Astrocyte of the cerebellum (primary cell): ENCODE data around the gene SSTR1.

ENCODE experiments used
- DNase-seq: peaks from one replicate; pipeline ENCODE4 v3.0.0-alpha.2; 2011; ENCODE audit warnings: low read depth
- H3K4me3 ChIP-seq: 2 replicates; pipeline ENCODE4 v1.5.1; 2011; ENCODE audit warnings: mild to moderate bottlenecking, low read depth, low read length, moderate library complexity
- in situ Hi-C: cut with HindIII; loops from 2 replicates; pipeline ENCODE4 v1.10.0; 2017; ENCODE audit warnings: low sequenced_read_pairs
- TF ChIP-seq, protein P1 (sequence below): IDR thresholded peaks from 2 replicates; pipeline ENCODE4 v1.5.1; 2012; ENCODE audit warnings: low read length, low read depth, moderate library complexity, mild to moderate bottlenecking; ENCODE audit errors: missing control alignments

The SSTR1 gene, protein sequence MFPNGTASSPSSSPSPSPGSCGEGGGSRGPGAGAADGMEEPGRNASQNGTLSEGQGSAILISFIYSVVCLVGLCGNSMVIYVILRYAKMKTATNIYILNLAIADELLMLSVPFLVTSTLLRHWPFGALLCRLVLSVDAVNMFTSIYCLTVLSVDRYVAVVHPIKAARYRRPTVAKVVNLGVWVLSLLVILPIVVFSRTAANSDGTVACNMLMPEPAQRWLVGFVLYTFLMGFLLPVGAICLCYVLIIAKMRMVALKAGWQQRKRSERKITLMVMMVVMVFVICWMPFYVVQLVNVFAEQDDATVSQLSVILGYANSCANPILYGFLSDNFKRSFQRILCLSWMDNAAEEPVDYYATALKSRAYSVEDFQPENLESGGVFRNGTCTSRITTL

DNA sequence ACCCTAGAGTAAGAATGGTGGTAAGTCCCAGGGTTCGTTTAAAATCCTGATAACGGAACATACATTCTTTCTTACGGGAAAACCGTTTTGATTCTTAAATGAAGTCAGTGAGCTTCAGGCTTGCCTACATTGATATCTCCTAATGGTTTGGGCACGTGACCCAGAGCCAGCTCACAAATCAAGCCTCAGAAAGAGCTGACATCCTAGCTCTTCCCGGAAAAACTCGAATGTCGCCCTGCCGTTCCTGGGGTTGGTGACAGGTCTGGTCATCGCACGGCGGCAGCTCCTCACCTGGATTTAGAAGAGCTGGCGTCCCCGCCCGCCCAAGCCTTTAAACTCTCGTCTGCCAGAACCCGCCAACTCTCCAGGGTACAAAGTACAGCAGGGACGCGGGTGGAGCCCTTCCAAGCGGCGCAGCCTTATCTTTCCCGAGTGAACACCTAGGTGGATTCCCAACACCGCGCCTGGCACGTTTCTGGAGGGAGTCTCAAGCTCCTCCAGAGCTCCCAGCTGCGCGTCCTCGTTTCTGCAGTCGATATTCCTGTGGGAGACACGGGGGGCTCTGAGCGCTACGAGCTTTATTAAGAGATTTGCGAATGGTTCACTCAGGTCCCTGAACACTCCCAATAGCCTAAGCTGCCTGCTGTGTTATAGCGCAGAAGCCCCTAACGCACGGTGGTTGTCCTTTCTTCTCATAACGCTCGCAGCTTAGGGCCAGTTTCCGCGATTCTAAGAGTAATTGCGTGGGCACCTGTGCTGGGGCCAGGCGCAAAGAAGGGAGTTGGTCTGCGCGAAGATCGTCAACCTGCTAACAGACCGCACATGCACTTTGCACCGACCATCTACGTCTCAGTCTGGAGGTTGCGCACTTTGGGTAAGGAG lies at the start of gene SSTR1:
SSTR1 (plus strand) TSS at position 169 of the 882 bp plus-strand sequence. CDS start 1,486 bp downstream, outside the sequence.
- TF ChIP-seq, protein P1, sequence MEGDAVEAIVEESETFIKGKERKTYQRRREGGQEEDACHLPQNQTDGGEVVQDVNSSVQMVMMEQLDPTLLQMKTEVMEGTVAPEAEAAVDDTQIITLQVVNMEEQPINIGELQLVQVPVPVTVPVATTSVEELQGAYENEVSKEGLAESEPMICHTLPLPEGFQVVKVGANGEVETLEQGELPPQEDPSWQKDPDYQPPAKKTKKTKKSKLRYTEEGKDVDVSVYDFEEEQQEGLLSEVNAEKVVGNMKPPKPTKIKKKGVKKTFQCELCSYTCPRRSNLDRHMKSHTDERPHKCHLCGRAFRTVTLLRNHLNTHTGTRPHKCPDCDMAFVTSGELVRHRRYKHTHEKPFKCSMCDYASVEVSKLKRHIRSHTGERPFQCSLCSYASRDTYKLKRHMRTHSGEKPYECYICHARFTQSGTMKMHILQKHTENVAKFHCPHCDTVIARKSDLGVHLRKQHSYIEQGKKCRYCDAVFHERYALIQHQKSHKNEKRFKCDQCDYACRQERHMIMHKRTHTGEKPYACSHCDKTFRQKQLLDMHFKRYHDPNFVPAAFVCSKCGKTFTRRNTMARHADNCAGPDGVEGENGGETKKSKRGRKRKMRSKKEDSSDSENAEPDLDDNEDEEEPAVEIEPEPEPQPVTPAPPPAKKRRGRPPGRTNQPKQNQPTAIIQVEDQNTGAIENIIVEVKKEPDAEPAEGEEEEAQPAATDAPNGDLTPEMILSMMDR, result no peak
- in situ Hi-C loops, result no loop called here
- DNase-seq, result no peak
- peak within 1 kb of the TSS; percentile 41 for H3K4me3 ChIP-seq

DNA sequence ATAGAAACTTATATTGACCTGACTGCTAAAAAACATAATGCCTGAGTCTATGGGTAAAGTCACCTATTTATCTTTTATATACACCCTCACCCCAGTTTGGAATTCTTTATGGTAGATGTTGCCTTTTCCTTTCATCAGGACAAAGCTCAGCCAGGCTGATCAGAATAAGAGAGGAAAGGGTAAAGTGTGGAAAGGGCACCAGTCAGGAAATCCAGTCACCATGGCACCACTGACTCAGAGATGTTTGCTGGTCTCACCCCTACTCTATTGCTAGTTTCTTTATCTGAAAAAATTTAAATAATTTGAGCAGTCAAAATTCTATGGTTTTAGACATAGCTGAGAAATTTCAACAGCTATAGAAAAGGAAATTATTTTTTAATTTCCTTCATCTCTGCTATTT lies 49.2 kb upstream of the SSTR1 start:
- H3K4me3 ChIP-seq, result no peak overlapping the region
- no peak for DNase-seq
- TF ChIP-seq, protein P1, result no peak
- in situ Hi-C loops, result no loop called here

DNA sequence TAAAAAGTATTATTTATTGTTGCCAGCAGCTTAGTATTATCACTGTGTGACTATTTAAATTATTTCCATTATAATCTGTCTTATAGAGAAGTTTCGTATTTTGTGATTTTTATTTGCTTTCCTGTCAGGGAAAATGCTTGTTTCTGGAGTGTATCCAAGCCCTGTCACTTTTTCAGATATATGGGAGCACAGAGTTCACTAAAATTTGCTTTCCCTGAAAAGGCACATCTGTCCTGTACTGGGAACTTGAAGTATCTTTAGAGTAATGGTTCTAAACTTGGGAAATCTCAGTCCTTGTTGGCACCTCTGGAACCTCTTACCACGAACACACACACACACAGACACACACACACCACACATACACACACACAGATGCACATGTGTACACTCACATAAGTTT lies 39.3 kb upstream of the SSTR1 start:
- no peak overlapping the region for H3K4me3 ChIP-seq
- in situ Hi-C loops, result no loop called here
- no peak for DNase-seq
- TF ChIP-seq, protein P1, result no peak

DNA sequence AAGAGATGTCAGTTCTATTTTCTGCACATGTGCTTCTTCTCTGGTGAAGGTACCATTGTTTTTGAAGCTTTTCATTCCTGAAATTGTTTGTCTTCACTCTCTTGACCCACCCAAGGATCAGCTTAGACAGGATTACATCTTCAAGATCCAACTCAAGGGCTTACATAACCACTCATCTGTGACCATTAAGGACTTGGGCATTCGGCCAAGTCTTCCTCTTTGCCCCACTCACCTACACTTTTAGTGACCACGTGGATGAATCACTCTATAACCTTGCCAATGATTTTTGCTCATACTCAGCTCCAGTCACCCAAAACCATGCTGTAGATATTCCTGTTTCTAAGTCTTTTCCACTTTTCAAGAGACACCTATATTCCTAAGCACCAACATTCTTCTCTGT lies 36.5 kb upstream of the SSTR1 start:
- TF ChIP-seq, protein P1, result no peak
- no peak overlapping the region for H3K4me3 ChIP-seq
- peak; percentile 16 for DNase-seq
- in situ Hi-C loops, result no loop called here

DNA sequence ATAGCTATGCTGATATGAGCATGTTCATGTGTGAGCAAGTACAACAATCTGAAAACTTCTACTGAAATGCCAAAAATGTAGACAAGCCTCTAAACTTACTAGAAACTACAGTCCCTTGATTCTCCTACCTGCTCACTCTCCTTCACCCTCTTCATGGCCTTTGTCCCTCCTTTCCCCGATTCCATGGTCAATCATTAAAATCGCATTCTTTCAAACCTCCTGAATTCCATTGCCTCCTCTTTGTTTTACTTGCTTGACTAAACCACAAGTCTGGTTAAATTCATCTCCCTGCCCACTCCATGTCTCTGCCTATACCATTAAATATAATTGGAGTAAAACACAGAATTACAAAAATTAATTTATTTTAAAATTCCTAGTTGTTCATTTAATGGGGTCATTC lies 33.0 kb upstream of the SSTR1 start:
- TF ChIP-seq, protein P1, result no peak
- DNase-seq, result no peak
- H3K4me3 ChIP-seq, result no peak overlapping the region
- in situ Hi-C loops, result no loop called here

DNA sequence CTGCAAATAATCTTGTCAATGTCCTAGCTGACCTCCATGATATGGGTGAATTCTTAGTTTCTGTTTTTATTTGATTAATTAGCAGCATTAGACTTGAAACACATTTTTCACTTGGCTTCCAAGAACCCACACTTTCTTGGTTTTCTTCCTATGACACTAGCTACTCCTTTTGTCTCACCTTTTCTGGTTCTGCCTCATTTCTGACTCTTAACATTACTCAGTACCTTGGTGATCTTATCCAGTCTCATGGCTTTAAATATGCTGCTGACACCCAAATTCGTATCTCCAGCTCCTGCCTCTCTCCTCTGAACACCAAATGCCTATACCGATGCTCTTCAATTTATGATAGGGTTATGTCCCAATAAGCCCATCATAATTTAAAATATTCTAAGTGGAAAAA lies 32.0 kb upstream of the SSTR1 start:
- in situ Hi-C loops, result no loop called here
- no peak for DNase-seq
- no peak overlapping the region for H3K4me3 ChIP-seq
- TF ChIP-seq, protein P1, result no peak
